K562 (cell line): ENCODE measurements around the gene GINS3. TPM values are rescaled to one million over a fixed set of nuclear protein-coding genes. Genes with fewer than 3 reads are reported as not detected.

Experiments
- ATAC-seq: fragments of 200-7000 bp; cut with Tn5 transposase; 3 replicates; pipeline ENCODE4 v1.9.1; 2020; ENCODE audit warnings: moderate library complexity
- BruUV-seq: library from RNA; stranded (reverse); fragments of 400-500 nt; replicated peaks from 2 replicates; lab custom pipeline; 2021; lab: Mats Ljungman, UMichigan
- CTCF ChIA-PET: fragments of 300-600 bp; formaldehyde crosslinking; extraction: SDS; loops from one replicate; lab custom pipeline; 2021; ENCODE audit warnings: low intra/inter-chr PET ratio; lab: Yijun Ruan, JAX
- POLR2A ChIA-PET: fragments of 300-600, 350-650 bp; sonication (Branson Sonifier 250); formaldehyde crosslinking; extraction: SDS; loops from one replicate; lab custom pipeline; 2021; ENCODE audit warnings: antibody characterized with exemption, inconsistent platforms; lab: Yijun Ruan, JAX
- DNase-seq, 4 experiments: peaks; one replicate each; pipeline versions ENCODE4 v3.0.0 to v3.0.0-alpha.2; 2011 to 2018; ENCODE audit warnings: low spot score in 3 of 4, mixed read lengths in 3 of 4; ENCODE audit errors: extremely low read depth in 1 of 4
- FAIRE-seq: peaks from 2 replicates; lab custom pipeline; 2011; peaks lifted over from hg19 to GRCh38; lab: Jason Lieb, UNC
- H2AFZ ChIP-seq: 2 replicates; pipeline ENCODE4 v1.6.0; 2011; ENCODE audit warnings: low read depth, low read length, control low read depth, inconsistent platforms
- H3K27ac ChIP-seq: fragments of 200-600 bp; 3 replicates; pipeline ENCODE4 v1.8.0; 2011; ENCODE audit warnings: low read depth, mild to moderate bottlenecking, control low read depth, inconsistent platforms, low read length, moderate library complexity, mixed read lengths; ENCODE audit errors: extremely low read depth
- H3K27me3 ChIP-seq, 2 experiments: fragments of 300-600 bp in 1 of 2; 2 replicates in 1 of 2; 3 replicates in 1 of 2; pipeline versions ENCODE4 v1.6.0 to v1.8.0; 2011; ENCODE audit warnings: inconsistent platforms in 2 of 2, low read length in 2 of 2, mild to moderate bottlenecking in 1 of 2, mixed read lengths in 1 of 2, moderate library complexity in 1 of 2; ENCODE audit not compliant: control insufficient read depth in 2 of 2, insufficient read depth in 2 of 2
- H3K36me3 ChIP-seq: fragments of 300-600 bp; 3 replicates; pipeline ENCODE4 v1.8.0; 2011; ENCODE audit warnings: mild to moderate bottlenecking, low read length, inconsistent platforms; ENCODE audit not compliant: control insufficient read depth, insufficient read depth
- H3K4me1 ChIP-seq, 2 experiments: fragments of 200-600 bp in 1 of 2; replicated peaks in 1 of 2; 2 replicates in 1 of 2; 3 replicates in 1 of 2; pipeline versions ENCODE4 v1.5.1 to v1.8.0; 2011; ENCODE audit warnings: inconsistent platforms in 2 of 2, low read length in 2 of 2, mild to moderate bottlenecking in 1 of 2, mixed read lengths in 1 of 2, moderate library complexity in 1 of 2; ENCODE audit not compliant: control insufficient read depth in 2 of 2, insufficient read depth in 2 of 2
- H3K4me2 ChIP-seq: 2 replicates; pipeline ENCODE4 v1.6.1; 2011; ENCODE audit warnings: low read length, control low read depth, inconsistent platforms, mixed read lengths; ENCODE audit not compliant: insufficient read depth
- H3K4me3 ChIP-seq: fragments of 200-600 bp; sonication (generic), shearing (Covaris generic); 2 replicates; pipeline ENCODE4 v1.5.1; 2016; ENCODE audit warnings: control low read depth, inconsistent platforms
- H3K79me2 ChIP-seq: fragments of 200-600 bp; 3 replicates; pipeline ENCODE4 v1.8.0; 2011; ENCODE audit warnings: low read length, inconsistent platforms; ENCODE audit not compliant: control insufficient read depth, insufficient read depth
- H3K9ac ChIP-seq, 2 experiments: 2 replicates each; pipeline versions ENCODE4 v1.6.0 to v1.6.1; 2011; ENCODE audit warnings: low read depth in 2 of 2, low read length in 2 of 2, control low read depth in 1 of 2, inconsistent platforms in 1 of 2, mild to moderate bottlenecking in 1 of 2, mixed read lengths in 1 of 2; ENCODE audit not compliant: insufficient read depth in 1 of 2
- H3K9me1 ChIP-seq: one replicate; pipeline ENCODE4 v1.6.0; 2011; ENCODE audit warnings: inconsistent platforms, mild to moderate bottlenecking, low read length, moderate library complexity; ENCODE audit not compliant: control insufficient read depth, insufficient read depth
- H3K9me3 ChIP-seq: replicated peaks from 2 replicates; pipeline ENCODE4 v1.5.1; 2011; ENCODE audit warnings: low read depth, low read length, inconsistent platforms; ENCODE audit not compliant: control insufficient read depth, insufficient read depth
- H4K20me1 ChIP-seq: replicated peaks from 2 replicates; pipeline ENCODE4 v1.6.1; 2011; ENCODE audit warnings: low read length, inconsistent platforms, mixed read lengths; ENCODE audit not compliant: control insufficient read depth, insufficient read depth
- CXXC5 ChIP-seq: fragments of 250-450 bp; sonication (Bioruptor Pico); IDR thresholded peaks from 2 replicates; pipeline ENCODE4 v1.8.0; 2022; ENCODE audit warnings: inconsistent platforms, mild to moderate bottlenecking, moderate library complexity
- FOXP1 ChIP-seq: sonication (generic); formaldehyde crosslinking; IDR thresholded peaks from 2 replicates; pipeline ENCODE4 v1.8.0; 2022; ENCODE audit warnings: mild to moderate bottlenecking, missing genetic modification reagents
- NCOR1 ChIP-seq: fragments of 450-650 bp; IDR thresholded peaks from 2 replicates; pipeline ENCODE4 v1.6.1; 2016; ENCODE audit warnings: mild to moderate bottlenecking, moderate library complexity
- NFIC ChIP-seq: fragments of 450-650 bp; IDR thresholded peaks from 2 replicates; pipeline ENCODE4 v1.6.1; 2017; ENCODE audit warnings: mild to moderate bottlenecking, inconsistent platforms
- NFIX ChIP-seq: fragments of 250-450 bp; sonication (Bioruptor Pico); IDR thresholded peaks from 2 replicates; pipeline ENCODE4 v1.4.0; 2020; ENCODE audit warnings: low read depth, mild to moderate bottlenecking, moderate library complexity
- NR1H2 ChIP-seq: sonication (generic); formaldehyde crosslinking; IDR thresholded peaks from 2 replicates; pipeline ENCODE4 v1.4.0; 2020; ENCODE audit warnings: mild to moderate bottlenecking, missing genetic modification reagents
- PPARD ChIP-seq: fragments of 250-450 bp; sonication (Bioruptor Pico); IDR thresholded peaks from 2 replicates; pipeline ENCODE4 v1.8.0; 2022; ENCODE audit warnings: inconsistent platforms, mild to moderate bottlenecking, moderate library complexity
- whole genome bisulfite sequencing: fragments of 100-300 bp; shearing (Covaris generic); methylation state at CpG from one replicate; pipeline ENCODE4 v1.1.6; 2016; ENCODE audit warnings: low coverage, mixed read lengths; ENCODE audit not compliant: insufficient coverage; ENCODE audit errors: missing lambda C conversion rate; 5-methylcytosine and 5-hydroxymethylcytosine counted together
- in situ Hi-C: fragments of 300-500 bp; cut with MboI; formaldehyde crosslinking; loops from 4 replicates; pipeline ENCODE4 v1.15.0; 2018; ENCODE audit warnings: inconsistent platforms, mixed read lengths
- intact Hi-C: fragments of 100-400 bp; cut with micrococcal nuclease; formaldehyde crosslinking; loops from 2 replicates; pipeline ENCODE4 v1.14.2; 2022
- polyA plus RNA-seq, 8 experiments: library from polyadenylated mRNA; depleted of rRNA in 4 of 8; stranded (reverse) in 5 of 8; unstranded in 3 of 8; fragments of >200 nt; fragmentation: Nextera tagmentation in 2 of 8; fragmentation: Illumina TruSeq in 1 of 8; extraction: Ambion mirVana in 2 of 8; extraction: Trizol in 1 of 8; gene quantifications; 2 replicates each; pipeline versions ENCODE4 v1.2.1 to v1.2.3, GENCODE V29; 2011 to 2014; ENCODE audit warnings: inconsistent platforms in 1 of 8, missing spikeins in 1 of 8
- total RNA-seq, 7 experiments: library from RNA; depleted of rRNA in 6 of 7; stranded (reverse); fragments of >200 nt in 6 of 7; fragmentation: Illumina TruSeq in 2 of 7; extraction: Trizol in 2 of 7; gene quantifications; 2 replicates each; pipeline versions ENCODE4 v1.2.1 to v1.2.3, GENCODE V29; 2011 to 2021; ENCODE audit warnings: low replicate concordance in 1 of 7

The GINS3 gene
- total and polyA plus RNA-seq, 9 of the 15 experiments (the other 6 are each of a cell fraction or from before 2014, with no cell fraction given), result 17.8 to 31.9 (median 25.4) TPM

- Histone ChIP-seq H4K20me1 (no peaks in the 10 kb centered on the region), H3K4me2 (no peak overlapping the region), H3K4me1 (no peaks in the 10 kb centered on the region), H3K4me3 (no peak overlapping the region), H2AFZ (no peak overlapping the region), H3K9me3 (no peaks in the 10 kb centered on the region), H3K27me3 (peaks cover 0 to 5% of the 10 kb centered on the region in 2 experiments; a peak in 3 of 5 replicates), H3K27ac (no peak overlapping the region), H3K9me1 (no peaks in the 10 kb centered on the region), H3K9ac (no peak overlapping the region), H3K79me2 (no peaks in the 10 kb centered on the region), H3K36me3 (no peaks in the 10 kb centered on the region)
- CTCF ChIA-PET, result no interaction called here
- intact Hi-C loops, result no loop called here
- no peak for TF ChIP-seq NCOR1
- no peak for TF ChIP-seq FOXP1 (CRISPR knock-in tag)
- no peak for TF ChIP-seq PPARD (CRISPR knock-in tag)
- no peak for DNase-seq
- FAIRE-seq, result no peak
- ATAC-seq, result no peak
- no TSS peak for BruUV-seq
- in situ Hi-C loops, result no loop called here
- POLR2A ChIA-PET, result no interaction called here
Measured at GRCh38 chr16:58375386-58375785, 16.9 kb upstream of the GINS3 start.

GRCh38 chr16:58377932-58378331 lies 14.3 kb upstream of the GINS3 start:
- in situ Hi-C loops, result no loop called here
- H3K27me3 ChIP-seq, result no peaks in the 10 kb centered on the region; a peak in 3 of 5 replicates
- intact Hi-C loops, result no loop called here
- TF ChIP-seq NFIX (CRISPR knock-in tag) (peak; percentile 27; the same call in 1 of the 2 replicates), CXXC5 (CRISPR knock-in tag) (no peak), NFIC (peak; percentile 87), NR1H2 (CRISPR knock-in tag) (no peak)
- no peak overlapping the region for H3K9ac ChIP-seq
- ATAC-seq (no peak), FAIRE-seq (no peak), DNase-seq (no peak)
- POLR2A ChIA-PET, result no interaction called here
- H3K4me3 ChIP-seq, result no peak overlapping the region
- no peak overlapping the region for H3K4me2 ChIP-seq
- CTCF ChIA-PET, result no interaction called here
- H3K4me1 ChIP-seq, result no peaks in the 10 kb centered on the region
- no peaks in the 10 kb centered on the region for H3K79me2 ChIP-seq
- BruUV-seq, result no TSS peak
- H2AFZ ChIP-seq, result no peak overlapping the region
- WGBS, result under 1% methylated on average over 4 of the region's 4 CpGs
- H4K20me1 ChIP-seq, result no peaks in the 10 kb centered on the region
- no peaks in the 10 kb centered on the region for H3K9me1 ChIP-seq
- no peak overlapping the region for H3K27ac ChIP-seq
- H3K36me3 ChIP-seq, result no peaks in the 10 kb centered on the region
- no peaks in the 10 kb centered on the region for H3K9me3 ChIP-seq
